GM12878 (cell line): ENCODE data around the gene PHF10. TPM values are rescaled to one million over a fixed set of nuclear protein-coding genes. Genes with fewer than 3 reads are reported as not detected.

Source experiments
- ATAC-seq: fragments of 200-7000 bp; cut with Tn5 transposase; 3 replicates; pipeline ENCODE4 v1.9.1; 2020; ENCODE audit warnings: mild to moderate bottlenecking, moderate library complexity
- BruUV-seq: library from RNA; stranded (reverse); fragments of 400-500 nt; replicated peaks from 2 replicates; lab custom pipeline; 2021; lab: Mats Ljungman, UMichigan
- CTCF ChIA-PET: fragments of 300-600 bp; sonication (Branson Sonifier 250); formaldehyde crosslinking; extraction: SDS; loops from one replicate; lab custom pipeline; 2021; ENCODE audit warnings: inconsistent platforms; lab: Yijun Ruan, JAX
- POLR2A ChIA-PET: fragments of 350-600 bp; formaldehyde crosslinking; extraction: SDS; loops from one replicate; lab custom pipeline; 2021; ENCODE audit warnings: inconsistent platforms; lab: Charles Lee
- RAD21 ChIA-PET: fragments of 300-600 bp; sonication (Branson Sonifier 250); formaldehyde crosslinking; loops from one replicate; lab custom pipeline; 2023; ENCODE audit warnings: antibody characterized with exemption; ENCODE audit not compliant: unreplicated experiment; lab: Charles Lee
- SMC1A ChIA-PET: fragments of 300-600 bp; sonication (Branson Sonifier 250); formaldehyde crosslinking; loops from one replicate; lab custom pipeline; 2023; ENCODE audit not compliant: unreplicated experiment, uncharacterized antibody; lab: Charles Lee
- DNase-seq: peaks from one replicate; pipeline ENCODE4 v3.0.0-alpha.2; 2011; ENCODE audit warnings: low read depth, low spot score
- FAIRE-seq: peaks from 3 replicates; lab custom pipeline; 2011; peaks lifted over from hg19 to GRCh38; lab: Jason Lieb, UNC
- H2AFZ ChIP-seq: 2 replicates; pipeline ENCODE4 v1.6.0; 2011; ENCODE audit warnings: low read depth, low read length, control low read depth; ENCODE audit not compliant: control insufficient read depth
- H3K27ac ChIP-seq: 2 replicates; pipeline ENCODE4 v1.5.1; 2011; ENCODE audit warnings: control low read depth; ENCODE audit not compliant: control insufficient read depth, insufficient read depth
- H3K27me3 ChIP-seq, 2 experiments: replicated peaks in 1 of 2; 2 replicates each; pipeline versions ENCODE4 v1.6.0 to v1.6.1; 2011; ENCODE audit warnings: low read length in 1 of 2; ENCODE audit not compliant: control insufficient read depth in 2 of 2, insufficient read depth in 2 of 2
- H3K36me3 ChIP-seq, 2 experiments: 2 replicates each; pipeline ENCODE4 v1.5.1; 2011; ENCODE audit warnings: low read length in 1 of 2; ENCODE audit not compliant: control insufficient read depth in 2 of 2, insufficient read depth in 2 of 2
- H3K4me1 ChIP-seq: 2 replicates; pipeline ENCODE4 v1.6.1; 2011; ENCODE audit warnings: mild to moderate bottlenecking, low read length, moderate library complexity, mixed read lengths; ENCODE audit not compliant: control insufficient read depth, insufficient read depth
- H3K4me2 ChIP-seq: 2 replicates; pipeline ENCODE4 v1.6.0; 2011; ENCODE audit warnings: control low read depth; ENCODE audit not compliant: control insufficient read depth, insufficient read depth
- H3K4me3 ChIP-seq: fragments of 200-600 bp; sonication (generic); 2 replicates; pipeline ENCODE4 v1.5.1; 2016
- H3K79me2 ChIP-seq: 2 replicates; pipeline ENCODE4 v1.6.0; 2011; ENCODE audit warnings: low read length; ENCODE audit not compliant: control insufficient read depth, insufficient read depth
- H3K9ac ChIP-seq: 2 replicates; pipeline ENCODE4 v1.8.0; 2011; ENCODE audit warnings: low read length, control low read depth, mixed read lengths; ENCODE audit not compliant: control insufficient read depth, insufficient read depth
- H3K9me3 ChIP-seq: replicated peaks from 3 replicates; pipeline ENCODE4 v1.5.1; 2011; ENCODE audit warnings: mild to moderate bottlenecking, low read length; ENCODE audit not compliant: control insufficient read depth, insufficient read depth
- H4K20me1 ChIP-seq: 2 replicates; pipeline ENCODE4 v1.6.0; 2011; ENCODE audit not compliant: control insufficient read depth, insufficient read depth
- KAT2A ChIP-seq: conservative IDR thresholded peaks from 2 replicates; pipeline ENCODE4 v1.6.1; 2011; ENCODE audit warnings: low read depth, low read length; ENCODE audit not compliant: control insufficient read depth
- KDM1A ChIP-seq: fragments of 200-600 bp; sonication (generic); IDR thresholded peaks from 2 replicates; pipeline ENCODE4 v1.6.1; 2016; ENCODE audit warnings: borderline replicate concordance
- LARP7 ChIP-seq: fragments of 450-650 bp; IDR thresholded peaks from 2 replicates; pipeline ENCODE4 v1.6.1; 2017; ENCODE audit warnings: mild to moderate bottlenecking
- NBN ChIP-seq: fragments of 450-650 bp; IDR thresholded peaks from 2 replicates; pipeline ENCODE4 v1.6.1; 2016
- POLR2AphosphoS5 ChIP-seq: IDR thresholded peaks from 2 replicates; pipeline ENCODE4 v1.6.1; 2011; ENCODE audit warnings: mild to moderate bottlenecking, low read length, inconsistent platforms
- SREBF2 ChIP-seq: IDR thresholded peaks from 2 replicates; pipeline ENCODE4 v1.6.1; 2012; ENCODE audit warnings: mild to moderate bottlenecking, low read length
- YY1 ChIP-seq: IDR thresholded peaks from 2 replicates; pipeline ENCODE4 v1.6.1; 2011; ENCODE audit warnings: low read depth, mild to moderate bottlenecking, low read length
- ZNF217 ChIP-seq: fragments of 450-650 bp; IDR thresholded peaks from 2 replicates; pipeline ENCODE4 v1.6.1; 2017; ENCODE audit warnings: antibody characterized with exemption, mild to moderate bottlenecking
- ZZZ3 ChIP-seq: IDR thresholded peaks from 2 replicates; pipeline ENCODE4 v1.6.1; 2011; ENCODE audit warnings: low read depth; ENCODE audit not compliant: control insufficient read depth, insufficient read length
- WGBS: methylation state at CpG from one replicate; pipeline ENCODE4 v1.1.6; 2016; ENCODE audit warnings: low lambda C conversion rate; ENCODE audit not compliant: insufficient replicate concordance, insufficient coverage; ENCODE audit errors: missing lambda C conversion rate; 5-methylcytosine and 5-hydroxymethylcytosine counted together
- in situ Hi-C: fragments of 300-500 bp; cut with MboI; formaldehyde crosslinking; loops from 9 replicates; pipeline ENCODE4 v1.14.3; 2018; ENCODE audit warnings: mixed read lengths
- intact Hi-C: fragments of 100-400 bp; cut with micrococcal nuclease; formaldehyde crosslinking; loops from one replicate; pipeline ENCODE4 v1.14.2; 2022; ENCODE audit not compliant: unreplicated experiment
- polyA plus RNA-seq, 11 experiments: library from polyadenylated mRNA; depleted of rRNA in 4 of 11; unstranded in 6 of 11; stranded (reverse) in 5 of 11; fragments of >200 nt; fragmentation: Nextera tagmentation in 4 of 11; fragmentation: Illumina TruSeq in 1 of 11; extraction: Ambion mirVana in 4 of 11; extraction: Trizol in 1 of 11; gene quantifications; 1 replicate in 1 of 11; 2 replicates in 10 of 11; pipeline versions ENCODE4 v1.2.1 to v1.2.3, GENCODE V29; 2011 to 2016; ENCODE audit warnings: inconsistent platforms in 2 of 11, missing spikeins in 2 of 11, low read depth in 1 of 11
- total RNA-seq, 4 experiments: library from RNA; depleted of rRNA in 3 of 4; stranded (reverse); fragments of >200 nt in 3 of 4; fragmentation: Illumina TruSeq in 1 of 4; extraction: Trizol in 1 of 4; gene quantifications; 2 replicates each; pipeline versions ENCODE4 v1.2.1 to v1.2.3, GENCODE V29; 2013 to 2021
- TF ChIP-seq, protein P1 (sequence below): fragments of 450-650 bp; IDR thresholded peaks from 2 replicates; pipeline ENCODE4 v1.6.1; 2016; ENCODE audit warnings: mild to moderate bottlenecking
- TF ChIP-seq, protein P2 (sequence below): fragments of 450-650 bp; formaldehyde crosslinking; IDR thresholded peaks from 2 replicates; pipeline ENCODE4 v1.5.0; 2022; ENCODE audit warnings: mild to moderate bottlenecking, missing genetic modification characterization
- TF ChIP-seq, protein P3 (sequence below): fragments of 450-650 bp; IDR thresholded peaks from 2 replicates; pipeline ENCODE4 v1.6.1; 2018; ENCODE audit warnings: mild to moderate bottlenecking, low read depth, moderate library complexity; ENCODE audit not compliant: partially characterized antibody

PHF10 gene
- total and polyA plus RNA-seq, 10 of the 15 experiments (the other 5 are each of a cell fraction or from before 2014, with no cell fraction given): 3.8 to 35.6 (median 15.8) TPM

DNA sequence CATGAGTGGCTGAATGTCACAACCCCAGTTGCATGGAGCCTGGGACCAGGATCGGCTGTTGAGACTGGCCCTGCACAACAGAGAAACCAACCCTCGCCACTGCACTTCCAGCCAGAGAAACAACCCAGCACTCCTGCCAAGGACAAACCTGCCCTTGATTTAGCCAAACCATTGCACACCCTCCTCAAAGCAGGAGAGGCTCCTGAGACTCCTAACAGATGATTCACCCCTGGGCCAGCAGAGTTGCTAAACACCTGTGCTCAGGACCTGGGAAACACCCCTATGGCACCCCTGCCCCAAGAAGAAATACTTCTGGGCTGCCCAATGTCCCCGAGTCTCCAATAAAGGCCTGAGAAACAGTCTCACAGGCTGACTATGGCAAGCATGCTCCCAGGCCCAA lies 40.2 kb downstream of the PHF10 start:
- RAD21 ChIA-PET: interaction anchor here (1.4 kb wide), 1 partner anchor 18 kb away, joined by 3 read pairs; the partner anchor contains the start of genes C6orf120 and WDR27
- no peak for DNase-seq
- H3K27ac ChIP-seq: no peak overlapping the region
- CTCF ChIA-PET: no interaction called here
- no peak overlapping the region for H3K9ac ChIP-seq
- POLR2A ChIA-PET: no interaction called here
- ATAC-seq: no peak
- in situ Hi-C loops (no loop called here), intact Hi-C loops (no loop called here)
- H3K79me2 ChIP-seq: no peaks in the 10 kb centered on the region
- H3K4me1 ChIP-seq: no peaks in the 10 kb centered on the region
- no peaks in the 10 kb centered on the region for H3K27me3 ChIP-seq
- FAIRE-seq: no peak
- SMC1A ChIA-PET: no interaction called here
- no peaks in the 10 kb centered on the region for H4K20me1 ChIP-seq
- TF ChIP-seq ZZZ3: no peak
- TF ChIP-seq KDM1A: no peak
- no peak for TF ChIP-seq ZNF217
- TF ChIP-seq POLR2AphosphoS5: no peak
- TF ChIP-seq, protein P1, sequence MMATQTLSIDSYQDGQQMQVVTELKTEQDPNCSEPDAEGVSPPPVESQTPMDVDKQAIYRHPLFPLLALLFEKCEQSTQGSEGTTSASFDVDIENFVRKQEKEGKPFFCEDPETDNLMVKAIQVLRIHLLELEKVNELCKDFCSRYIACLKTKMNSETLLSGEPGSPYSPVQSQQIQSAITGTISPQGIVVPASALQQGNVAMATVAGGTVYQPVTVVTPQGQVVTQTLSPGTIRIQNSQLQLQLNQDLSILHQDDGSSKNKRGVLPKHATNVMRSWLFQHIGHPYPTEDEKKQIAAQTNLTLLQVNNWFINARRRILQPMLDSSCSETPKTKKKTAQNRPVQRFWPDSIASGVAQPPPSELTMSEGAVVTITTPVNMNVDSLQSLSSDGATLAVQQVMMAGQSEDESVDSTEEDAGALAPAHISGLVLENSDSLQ: no peak
- TF ChIP-seq LARP7: no peak
- no peak for TF ChIP-seq KAT2A
- TF ChIP-seq NBN: no peak
- peaks cover 0 to 6% of the 10 kb centered on the region in 2 experiments; a peak in 1 of 4 replicates for H3K36me3 ChIP-seq
- BruUV-seq: no TSS peak
- no peak overlapping the region for H3K4me2 ChIP-seq
- WGBS: 91% methylated on average over 3 of the region's 3 CpGs
- H2AFZ ChIP-seq: no peak overlapping the region
- H3K4me3 ChIP-seq: no peak overlapping the region
- H3K9me3 ChIP-seq: peaks cover 4% of the 10 kb centered on the region

DNA sequence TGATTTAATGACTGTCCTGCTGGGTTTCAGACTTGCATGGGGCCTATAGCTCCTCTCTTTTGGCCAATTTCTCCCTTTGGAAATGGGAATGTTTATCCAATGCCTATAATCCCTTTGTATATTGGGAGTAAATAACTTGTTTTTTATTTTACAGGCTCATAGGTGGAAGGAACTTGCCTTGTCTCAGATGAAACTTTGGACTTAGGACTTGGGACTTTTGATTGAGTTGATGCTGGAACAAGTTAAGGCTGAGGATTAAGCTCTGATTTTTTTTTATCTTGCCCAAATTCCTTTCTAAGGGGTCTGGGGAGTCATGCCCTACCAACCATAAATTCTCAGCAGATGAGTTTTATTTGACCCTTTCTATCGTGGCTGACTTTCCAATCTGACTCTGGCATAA lies 46.0 kb downstream of the PHF10 start:
- RAD21 ChIA-PET: no interaction called here
- ATAC-seq: no peak
- POLR2A ChIA-PET: no interaction called here
- CTCF ChIA-PET: no interaction called here
- no peaks in the 10 kb centered on the region for H3K79me2 ChIP-seq
- H3K9me3 ChIP-seq: no peaks in the 10 kb centered on the region; the same call in 1 of the 3 replicates
- H3K9ac ChIP-seq: no peak overlapping the region
- BruUV-seq: no TSS peak
- FAIRE-seq: no peak
- 53% methylated on average over 1 of the region's 1 CpG for WGBS
- SMC1A ChIA-PET: no interaction called here
- peaks cover 0 to 6% of the 10 kb centered on the region in 2 experiments; a peak in 1 of 4 replicates for H3K36me3 ChIP-seq
- intact Hi-C loops: no loop called here
- no peaks in the 10 kb centered on the region for H4K20me1 ChIP-seq
- H2AFZ ChIP-seq: no peak overlapping the region
- no peaks in the 10 kb centered on the region for H3K4me1 ChIP-seq
- in situ Hi-C loops: no loop called here
- no peaks in the 10 kb centered on the region for H3K27me3 ChIP-seq
- no peak overlapping the region for H3K4me3 ChIP-seq
- DNase-seq: no peak
- H3K27ac ChIP-seq: no peak overlapping the region
- TF ChIP-seq, protein P2, sequence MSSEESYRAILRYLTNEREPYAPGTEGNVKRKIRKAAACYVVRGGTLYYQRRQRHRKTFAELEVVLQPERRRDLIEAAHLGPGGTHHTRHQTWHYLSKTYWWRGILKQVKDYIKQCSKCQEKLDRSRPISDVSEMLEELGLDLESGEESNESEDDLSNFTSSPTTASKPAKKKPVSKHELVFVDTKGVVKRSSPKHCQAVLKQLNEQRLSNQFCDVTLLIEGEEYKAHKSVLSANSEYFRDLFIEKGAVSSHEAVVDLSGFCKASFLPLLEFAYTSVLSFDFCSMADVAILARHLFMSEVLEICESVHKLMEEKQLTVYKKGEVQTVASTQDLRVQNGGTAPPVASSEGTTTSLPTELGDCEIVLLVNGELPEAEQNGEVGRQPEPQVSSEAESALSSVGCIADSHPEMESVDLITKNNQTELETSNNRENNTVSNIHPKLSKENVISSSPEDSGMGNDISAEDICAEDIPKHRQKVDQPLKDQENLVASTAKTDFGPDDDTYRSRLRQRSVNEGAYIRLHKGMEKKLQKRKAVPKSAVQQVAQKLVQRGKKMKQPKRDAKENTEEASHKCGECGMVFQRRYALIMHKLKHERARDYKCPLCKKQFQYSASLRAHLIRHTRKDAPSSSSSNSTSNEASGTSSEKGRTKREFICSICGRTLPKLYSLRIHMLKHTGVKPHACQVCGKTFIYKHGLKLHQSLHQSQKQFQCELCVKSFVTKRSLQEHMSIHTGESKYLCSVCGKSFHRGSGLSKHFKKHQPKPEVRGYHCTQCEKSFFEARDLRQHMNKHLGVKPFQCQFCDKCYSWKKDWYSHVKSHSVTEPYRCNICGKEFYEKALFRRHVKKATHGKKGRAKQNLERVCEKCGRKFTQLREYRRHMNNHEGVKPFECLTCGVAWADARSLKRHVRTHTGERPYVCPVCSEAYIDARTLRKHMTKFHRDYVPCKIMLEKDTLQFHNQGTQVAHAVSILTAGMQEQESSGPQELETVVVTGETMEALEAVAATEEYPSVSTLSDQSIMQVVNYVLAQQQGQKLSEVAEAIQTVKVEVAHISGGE (CRISPR knock-in tag): no peak
- TF ChIP-seq YY1: no peak
- no peak for TF ChIP-seq SREBF2
- TF ChIP-seq, protein P3, sequence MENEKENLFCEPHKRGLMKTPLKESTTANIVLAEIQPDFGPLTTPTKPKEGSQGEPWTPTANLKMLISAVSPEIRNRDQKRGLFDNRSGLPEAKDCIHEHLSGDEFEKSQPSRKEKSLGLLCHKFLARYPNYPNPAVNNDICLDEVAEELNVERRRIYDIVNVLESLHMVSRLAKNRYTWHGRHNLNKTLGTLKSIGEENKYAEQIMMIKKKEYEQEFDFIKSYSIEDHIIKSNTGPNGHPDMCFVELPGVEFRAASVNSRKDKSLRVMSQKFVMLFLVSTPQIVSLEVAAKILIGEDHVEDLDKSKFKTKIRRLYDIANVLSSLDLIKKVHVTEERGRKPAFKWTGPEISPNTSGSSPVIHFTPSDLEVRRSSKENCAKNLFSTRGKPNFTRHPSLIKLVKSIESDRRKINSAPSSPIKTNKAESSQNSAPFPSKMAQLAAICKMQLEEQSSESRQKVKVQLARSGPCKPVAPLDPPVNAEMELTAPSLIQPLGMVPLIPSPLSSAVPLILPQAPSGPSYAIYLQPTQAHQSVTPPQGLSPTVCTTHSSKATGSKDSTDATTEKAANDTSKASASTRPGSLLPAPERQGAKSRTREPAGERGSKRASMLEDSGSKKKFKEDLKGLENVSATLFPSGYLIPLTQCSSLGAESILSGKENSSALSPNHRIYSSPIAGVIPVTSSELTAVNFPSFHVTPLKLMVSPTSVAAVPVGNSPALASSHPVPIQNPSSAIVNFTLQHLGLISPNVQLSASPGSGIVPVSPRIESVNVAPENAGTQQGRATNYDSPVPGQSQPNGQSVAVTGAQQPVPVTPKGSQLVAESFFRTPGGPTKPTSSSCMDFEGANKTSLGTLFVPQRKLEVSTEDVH: no peak
- H3K4me2 ChIP-seq: no peak overlapping the region
